HK-2 (cell line): Measurements from ENCODE around the gene ZNF616.

ENCODE experiments used
- DNase-seq: peaks from one replicate; pipeline ENCODE4 v3.0.0-alpha.2; 2018; ENCODE audit not compliant: unreplicated experiment

The ZNF616 gene

GRCh38 chr19:52139252-52140031 is at the start of gene ZNF616:
Gene ZNF616 (minus strand): TSS chr19:52139938. CDS start chr19:52130512, 9,426 bp downstream.
- peak; percentile 97 for DNase-seq

GRCh38 chr19:52188822-52189734 is 49.3 kb upstream of the ZNF616 start:
- no peak for DNase-seq

GRCh38 chr19:52187407-52187806 is 47.7 kb upstream of the ZNF616 start:
- no peak for DNase-seq

- DNase-seq, result no peak
Measured at GRCh38 chr19:52176574-52176973, 36.8 kb upstream of the ZNF616 start.

- no peak for DNase-seq
Measured at GRCh38 chr19:52172347-52172746, 32.6 kb upstream of the ZNF616 start.

GRCh38 chr19:52171321-52172169 is 31.8 kb upstream of the ZNF616 start, which contains the start of gene ZNF836:
Gene ZNF836 (minus strand): TSS chr19:52171621. CDS start chr19:52168072, 3,549 bp downstream.
- DNase-seq, result peak; percentile 63

- DNase-seq, result peak; percentile 13
Measured at GRCh38 chr19:52170863-52171320, 31.2 kb upstream of the ZNF616 start.

GRCh38 chr19:52170304-52170703 is 30.6 kb upstream of the ZNF616 start:
- DNase-seq, result no peak

- no peak for DNase-seq
Measured at GRCh38 chr19:52155596-52156359, 16.0 kb upstream of the ZNF616 start.

- DNase-seq, result no peak
Measured at GRCh38 chr19:52148256-52148655, 8.5 kb upstream of the ZNF616 start.

GRCh38 chr19:52142001-52142595 is 2.4 kb upstream of the ZNF616 start:
- no peak for DNase-seq

- no peak for DNase-seq
Measured at GRCh38 chr19:52141203-52141602, 1.5 kb upstream of the ZNF616 start.

- DNase-seq, result no peak
Measured at GRCh38 chr19:52140032-52140710, 433 bp upstream of the ZNF616 start.

GRCh38 chr19:52138983-52139251 is 821 bp downstream of the ZNF616 start:
- DNase-seq, result no peak

GRCh38 chr19:52138278-52138982 is 1.3 kb downstream of the ZNF616 start:
- DNase-seq, result peak; percentile 40

GRCh38 chr19:52120286-52120685 is 19.5 kb downstream of the ZNF616 start:
- no peak for DNase-seq

- no peak for DNase-seq
Measured at GRCh38 chr19:52115526-52116053, 24.1 kb downstream of the ZNF616 start.

GRCh38 chr19:52114691-52115090 is 25.0 kb downstream of the ZNF616 start:
- no peak for DNase-seq

GRCh38 chr19:52112624-52113023 is 27.1 kb downstream of the ZNF616 start:
- DNase-seq, result no peak
